Dendritic cell treated with granulocyte-macrophage colony-stimulating factor and Interleukin-4, amounts not matched to agents 40 ng/mL and 50 ng/mL, for 4 days (primary cell): Measurements from ENCODE around the gene GALNT17.

Experiments used
- H3K27ac Mint-ChIP-seq: one replicate; pipeline ENCODE4 v1.8.0; 2022; ENCODE audit warnings: mild to moderate bottlenecking, mixed read lengths
- H3K27me3 Mint-ChIP-seq: one replicate; pipeline ENCODE4 v1.8.0; 2022; ENCODE audit warnings: mild to moderate bottlenecking, mixed read lengths
- H3K36me3 Mint-ChIP-seq: one replicate; pipeline ENCODE4 v1.8.0; 2022; ENCODE audit warnings: low read depth, mixed read lengths
- H3K4me1 Mint-ChIP-seq: one replicate; pipeline ENCODE4 v1.8.0; 2022; ENCODE audit warnings: low read depth, mixed read lengths
- H3K4me3 Mint-ChIP-seq: one replicate; pipeline ENCODE4 v1.8.0; 2022; ENCODE audit warnings: mild to moderate bottlenecking, moderate library complexity, mixed read lengths
- H3K9me3 Mint-ChIP-seq: one replicate; pipeline ENCODE4 v1.8.0; 2022; ENCODE audit warnings: mixed read lengths
- intact Hi-C: fragments of 100-400 bp; cut with micrococcal nuclease; formaldehyde crosslinking; loops from one replicate; pipeline ENCODE4 v1.15.0; 2022

The GALNT17 gene

DNA sequence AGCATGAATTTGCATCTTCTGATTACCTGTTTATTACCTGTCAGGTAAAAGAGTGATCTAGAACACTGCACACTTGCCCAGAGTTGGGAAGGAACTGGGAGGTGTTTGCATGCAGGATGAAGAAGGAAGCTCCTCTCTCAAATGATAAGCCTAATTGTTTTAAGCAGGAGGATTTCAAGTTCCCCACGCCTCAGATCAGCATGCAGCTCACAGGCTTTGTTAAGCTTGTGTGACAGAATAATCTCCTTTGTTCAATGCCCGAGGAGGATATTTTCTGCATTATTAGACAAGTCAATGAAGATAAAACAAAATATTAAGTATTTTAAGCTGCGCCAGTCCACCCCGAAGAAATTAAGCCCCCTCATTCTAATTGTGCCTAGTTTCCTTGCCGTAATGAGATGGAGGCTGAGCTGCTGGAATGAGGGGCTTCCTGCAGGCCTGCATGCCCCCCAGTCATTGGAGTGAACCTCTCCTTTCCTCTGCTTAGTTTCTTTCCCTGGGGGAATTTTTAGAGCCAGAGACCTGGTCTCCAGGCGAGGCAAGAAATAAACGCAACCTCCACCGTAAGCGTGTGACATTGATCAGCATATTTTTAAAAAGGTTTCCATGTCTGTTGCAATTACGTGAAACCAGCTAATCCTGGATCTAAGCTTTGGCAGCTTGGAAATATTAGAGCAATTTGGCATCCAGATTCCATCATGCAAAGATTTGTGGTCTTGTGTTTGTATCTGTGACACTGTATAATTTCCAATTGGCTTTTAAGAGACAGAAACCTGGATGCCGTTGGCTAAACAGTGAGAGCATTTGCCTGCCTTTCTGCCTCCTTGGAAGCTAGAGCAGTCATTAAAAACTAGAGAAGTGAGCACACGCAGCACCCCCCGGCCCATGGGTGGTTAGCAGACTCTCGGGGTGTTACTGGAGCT, 376.0 kb downstream of the GALNT17 start:
- Mint-ChIP-seq H3K27me3 (no peaks in the 10 kb centered on the region), H3K9me3 (peaks cover 11% of the 10 kb centered on the region), H3K27ac (no peak overlapping the region), H3K36me3 (no peaks in the 10 kb centered on the region), H3K4me1 (no peaks in the 10 kb centered on the region), H3K4me3 (no peak overlapping the region)
- intact Hi-C loops = no loop called here

DNA sequence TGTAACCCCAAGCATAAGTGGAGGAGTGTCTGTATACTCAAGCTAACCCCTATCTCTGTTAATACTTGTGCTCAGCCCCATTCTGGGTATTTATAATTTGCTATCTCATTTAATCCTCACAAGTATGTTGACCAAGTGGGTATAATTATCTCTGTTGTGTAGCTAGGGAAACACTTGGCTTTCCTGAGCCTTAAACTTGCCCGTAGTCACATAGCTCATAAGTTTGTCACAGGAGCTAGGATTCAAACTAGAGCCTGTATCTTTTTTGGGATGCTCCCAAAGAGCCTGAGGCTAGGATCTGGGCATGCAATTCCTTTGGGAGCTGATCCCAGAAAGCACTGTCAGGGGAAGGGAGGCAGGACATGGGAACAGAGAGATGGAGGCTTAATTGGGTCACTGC, 377.4 kb downstream of the GALNT17 start:
- Mint-ChIP-seq H3K4me1 (no peaks in the 10 kb centered on the region), H3K4me3 (no peak overlapping the region), H3K27ac (no peak overlapping the region), H3K36me3 (no peaks in the 10 kb centered on the region), H3K27me3 (no peaks in the 10 kb centered on the region), H3K9me3 (peaks cover 22% of the 10 kb centered on the region)
- intact Hi-C loops = no loop called here

DNA sequence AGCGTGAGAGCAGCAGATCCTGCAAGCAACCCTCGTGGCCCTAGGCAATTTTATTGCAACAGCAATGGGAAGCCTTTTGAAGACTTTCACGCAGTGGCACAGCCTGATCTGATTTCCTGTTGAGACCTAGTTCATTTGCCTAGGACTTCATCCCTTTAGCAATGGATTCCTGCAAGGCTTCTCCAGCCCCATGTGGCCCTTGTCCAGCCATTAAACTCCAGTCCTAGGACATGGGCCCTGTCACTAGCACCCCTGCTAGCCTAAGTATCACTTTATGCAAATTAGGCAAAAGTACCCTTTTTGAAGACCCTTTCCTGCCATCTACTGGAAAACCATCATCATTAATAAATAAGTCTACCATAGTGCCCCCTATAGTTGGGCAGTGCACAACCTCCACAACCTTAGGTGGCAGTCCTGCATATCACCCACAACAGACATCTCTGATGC, 379.4 kb downstream of the GALNT17 start:
- no peaks in the 10 kb centered on the region for H3K27me3 Mint-ChIP-seq
- intact Hi-C loops = no loop called here
- no peaks in the 10 kb centered on the region for H3K4me1 Mint-ChIP-seq
- H3K36me3 Mint-ChIP-seq = no peaks in the 10 kb centered on the region
- peaks cover 31% of the 10 kb centered on the region for H3K9me3 Mint-ChIP-seq
- no peak overlapping the region for H3K27ac Mint-ChIP-seq
- H3K4me3 Mint-ChIP-seq = no peak overlapping the region

DNA sequence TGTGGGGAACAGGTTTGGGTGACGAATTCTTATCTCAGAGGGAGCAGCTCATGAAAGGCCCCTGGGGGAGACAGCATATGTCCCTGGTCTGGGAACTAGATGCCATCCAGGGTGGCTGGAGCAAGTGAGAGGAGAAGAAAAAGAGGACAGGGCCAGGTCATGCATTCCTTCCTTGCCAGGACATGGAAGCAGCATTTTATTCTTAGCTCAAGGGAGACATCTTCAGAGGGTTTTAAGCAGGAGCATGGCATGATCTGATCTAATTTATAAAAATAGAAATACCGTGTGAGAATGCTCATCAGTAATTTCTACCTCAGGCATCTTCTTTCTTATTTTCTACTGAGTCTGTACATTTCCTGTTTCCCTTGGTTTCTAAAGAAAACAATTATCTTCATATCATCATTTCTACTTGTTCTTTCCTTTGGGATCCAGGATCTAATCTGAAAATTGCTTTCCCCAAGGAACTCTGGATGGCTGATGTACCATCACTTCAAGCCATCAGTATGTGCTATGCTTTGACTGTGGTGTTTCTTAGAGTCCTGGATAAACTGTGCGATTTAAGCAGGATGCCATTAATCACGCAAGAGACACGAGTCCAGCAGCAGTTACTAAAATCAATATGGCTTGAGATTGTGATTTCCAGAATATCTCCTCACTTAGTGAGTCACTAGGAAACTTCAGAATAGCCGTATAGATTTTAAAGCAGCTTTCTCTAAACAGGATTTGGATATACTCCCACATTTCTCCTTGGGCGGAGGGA, 386.2 kb downstream of the GALNT17 start:
- H3K9me3 Mint-ChIP-seq = peaks cover 89% of the 10 kb centered on the region
- H3K36me3 Mint-ChIP-seq = no peaks in the 10 kb centered on the region
- no peak overlapping the region for H3K4me3 Mint-ChIP-seq
- H3K27me3 Mint-ChIP-seq = no peaks in the 10 kb centered on the region
- no peaks in the 10 kb centered on the region for H3K4me1 Mint-ChIP-seq
- intact Hi-C loops = no loop called here
- no peak overlapping the region for H3K27ac Mint-ChIP-seq

DNA sequence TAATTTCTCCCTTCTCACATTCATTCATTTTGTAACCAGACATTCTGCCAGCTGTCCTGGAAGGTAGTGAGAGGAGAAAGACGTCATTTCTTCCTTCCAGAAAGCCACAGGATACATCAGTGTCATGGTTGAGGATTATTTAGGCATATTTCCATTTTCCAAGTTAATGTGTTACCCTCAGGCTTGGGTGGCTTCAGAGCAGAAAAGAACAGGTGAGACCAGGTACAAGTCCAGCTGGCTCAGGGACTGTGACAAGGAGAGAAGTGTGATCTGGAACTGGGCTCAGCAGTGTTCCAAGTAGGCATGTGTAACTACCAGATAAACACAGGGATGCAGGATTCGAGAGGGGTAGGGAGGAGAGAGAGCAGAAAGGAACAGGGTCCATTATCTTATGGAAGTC, 386.9 kb downstream of the GALNT17 start:
- intact Hi-C loops = no loop called here
- peaks cover 83% of the 10 kb centered on the region for H3K9me3 Mint-ChIP-seq
- no peaks in the 10 kb centered on the region for H3K36me3 Mint-ChIP-seq
- H3K4me1 Mint-ChIP-seq = no peaks in the 10 kb centered on the region
- H3K4me3 Mint-ChIP-seq = no peak overlapping the region
- no peak overlapping the region for H3K27ac Mint-ChIP-seq
- no peaks in the 10 kb centered on the region for H3K27me3 Mint-ChIP-seq

DNA sequence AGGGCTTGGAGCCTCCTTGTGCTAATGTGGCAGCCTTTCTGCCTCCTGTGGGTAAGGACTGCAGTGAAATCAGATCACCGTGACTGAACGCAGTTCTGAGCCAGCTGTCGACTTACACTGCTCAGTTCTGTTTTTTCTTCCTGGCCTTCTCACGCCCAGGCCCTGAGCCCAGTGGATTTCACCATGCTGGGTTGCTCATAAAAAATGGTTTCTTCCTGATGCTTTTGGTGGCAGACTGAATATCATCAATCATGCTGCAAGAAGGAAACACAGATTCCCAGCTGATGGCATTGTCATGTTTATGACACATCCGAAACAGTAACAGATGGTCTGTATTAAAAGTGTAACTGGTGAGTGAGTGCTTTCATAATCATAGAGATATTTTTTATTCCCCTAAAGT, 389.6 kb downstream of the GALNT17 start:
- Mint-ChIP-seq H3K36me3 (no peaks in the 10 kb centered on the region), H3K27me3 (no peaks in the 10 kb centered on the region), H3K4me1 (no peaks in the 10 kb centered on the region), H3K9me3 (peaks cover 65% of the 10 kb centered on the region), H3K4me3 (no peak overlapping the region), H3K27ac (no peak overlapping the region)
- intact Hi-C loops = no loop called here

DNA sequence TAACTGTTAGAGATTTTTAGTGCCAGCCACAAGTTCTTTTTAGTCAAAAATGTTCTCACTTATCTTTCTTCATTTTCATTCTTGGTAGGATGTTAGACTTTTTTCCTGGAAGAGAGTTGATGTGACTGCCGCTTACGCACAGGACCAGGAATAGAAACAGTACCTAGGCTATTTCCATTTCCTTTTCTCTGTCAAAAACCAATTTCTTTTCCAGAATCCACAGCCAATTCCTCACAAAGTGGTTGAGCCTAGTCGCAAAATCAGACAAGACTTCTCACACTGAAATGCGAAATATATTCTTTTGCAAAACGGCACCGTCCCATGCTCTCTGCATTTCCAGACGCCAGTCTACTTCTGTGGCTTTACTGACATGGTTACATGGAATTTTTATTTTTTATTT, 394.2 kb downstream of the GALNT17 start:
- H3K27me3 Mint-ChIP-seq = no peaks in the 10 kb centered on the region
- no peak overlapping the region for H3K27ac Mint-ChIP-seq
- no peaks in the 10 kb centered on the region for H3K4me1 Mint-ChIP-seq
- H3K4me3 Mint-ChIP-seq = no peak overlapping the region
- H3K9me3 Mint-ChIP-seq = peaks cover 29% of the 10 kb centered on the region
- intact Hi-C loops = no loop called here
- no peaks in the 10 kb centered on the region for H3K36me3 Mint-ChIP-seq

DNA sequence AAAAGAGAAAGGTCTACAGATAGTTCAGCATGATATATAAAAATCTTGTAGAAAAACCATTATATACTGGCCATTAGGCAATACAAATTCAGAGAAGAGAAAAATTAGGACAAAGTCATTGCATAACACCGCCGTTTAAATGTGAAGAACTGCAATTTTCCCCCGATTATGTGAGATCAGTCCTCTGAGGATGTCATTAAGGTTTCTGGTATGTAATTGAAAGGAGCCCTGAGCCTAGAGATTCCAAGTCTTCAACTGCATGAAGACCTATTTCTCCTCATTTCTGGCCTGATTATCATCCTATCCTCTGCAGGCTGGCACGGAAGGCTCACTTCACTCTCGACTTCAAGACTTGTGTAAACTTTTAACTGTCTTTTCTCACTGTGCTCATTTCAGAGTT, 395.3 kb downstream of the GALNT17 start:
- intact Hi-C loops = no loop called here
- Mint-ChIP-seq H3K27me3 (no peaks in the 10 kb centered on the region), H3K9me3 (peaks cover 27% of the 10 kb centered on the region), H3K36me3 (no peaks in the 10 kb centered on the region), H3K4me1 (no peaks in the 10 kb centered on the region), H3K4me3 (no peak overlapping the region), H3K27ac (no peak overlapping the region)

DNA sequence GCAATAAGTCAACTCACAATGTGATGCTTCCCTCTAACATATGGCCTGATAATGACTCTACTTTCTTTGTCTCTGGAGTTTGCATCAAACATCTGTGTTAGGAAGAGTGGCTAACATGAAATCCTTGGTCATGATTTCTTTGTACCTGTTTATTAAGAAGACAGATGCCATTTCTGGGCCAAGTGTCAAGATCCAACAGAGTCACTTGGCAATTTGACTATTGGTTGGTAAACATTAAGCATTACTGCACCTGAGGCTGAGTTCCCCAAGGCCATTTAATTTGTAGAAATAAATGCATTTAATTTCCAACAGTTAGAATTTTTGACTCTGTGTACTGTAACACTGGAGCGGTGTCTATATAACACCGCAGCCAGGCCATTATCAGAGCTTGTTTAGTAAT, 403.7 kb downstream of the GALNT17 start:
- Mint-ChIP-seq H3K36me3 (no peaks in the 10 kb centered on the region), H3K9me3 (peaks cover 55% of the 10 kb centered on the region), H3K4me3 (no peak overlapping the region), H3K27me3 (no peaks in the 10 kb centered on the region), H3K27ac (no peak overlapping the region), H3K4me1 (no peaks in the 10 kb centered on the region)
- intact Hi-C loops = no loop called here

DNA sequence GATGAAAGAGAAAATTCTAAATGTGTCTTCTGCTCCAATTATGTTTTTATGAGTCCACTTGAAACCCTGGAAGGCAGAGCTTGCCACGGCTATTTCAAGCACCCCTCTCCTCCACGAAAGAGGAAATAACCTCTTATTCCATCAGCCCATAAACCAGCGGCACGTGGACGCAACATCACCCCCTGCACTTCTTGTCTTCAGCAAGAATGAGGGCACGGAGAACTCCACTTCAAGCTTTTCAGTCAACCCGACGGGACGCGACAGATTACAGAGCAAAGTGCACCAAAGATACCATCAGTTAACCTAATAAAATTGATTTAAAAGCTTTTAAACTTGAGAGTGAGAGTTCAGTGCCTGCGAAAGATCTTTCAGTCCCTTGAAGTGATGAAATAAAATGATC, 406.3 kb downstream of the GALNT17 start:
- H3K27me3 Mint-ChIP-seq = no peaks in the 10 kb centered on the region
- H3K9me3 Mint-ChIP-seq = peaks cover 41% of the 10 kb centered on the region
- H3K4me3 Mint-ChIP-seq = no peak overlapping the region
- intact Hi-C loops = no loop called here
- no peak overlapping the region for H3K27ac Mint-ChIP-seq
- H3K36me3 Mint-ChIP-seq = no peaks in the 10 kb centered on the region
- no peaks in the 10 kb centered on the region for H3K4me1 Mint-ChIP-seq

DNA sequence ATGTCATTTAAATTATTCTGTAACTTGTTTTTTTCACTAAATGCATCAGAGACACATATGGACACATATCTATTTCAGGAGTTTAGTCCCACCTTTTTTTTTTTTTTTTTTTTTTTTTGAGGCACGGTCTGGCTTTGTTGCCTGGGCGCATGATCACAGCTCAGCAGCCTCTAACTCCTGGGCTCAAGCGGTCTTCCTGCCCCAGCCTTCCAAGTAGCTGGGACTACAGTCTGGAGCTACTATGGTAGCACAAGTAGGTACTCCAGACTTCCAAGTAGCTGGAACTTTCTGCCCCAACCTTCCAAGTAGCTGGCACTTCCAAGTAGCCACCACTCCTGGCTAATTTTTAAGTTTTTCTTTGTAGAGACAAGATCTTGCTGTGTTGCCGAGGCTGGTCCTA, 407.7 kb downstream of the GALNT17 start:
- no peaks in the 10 kb centered on the region for H3K4me1 Mint-ChIP-seq
- H3K27me3 Mint-ChIP-seq = no peaks in the 10 kb centered on the region
- peaks cover 28% of the 10 kb centered on the region for H3K9me3 Mint-ChIP-seq
- intact Hi-C loops = no loop called here
- no peaks in the 10 kb centered on the region for H3K36me3 Mint-ChIP-seq
- H3K4me3 Mint-ChIP-seq = no peak overlapping the region
- H3K27ac Mint-ChIP-seq = no peak overlapping the region

DNA sequence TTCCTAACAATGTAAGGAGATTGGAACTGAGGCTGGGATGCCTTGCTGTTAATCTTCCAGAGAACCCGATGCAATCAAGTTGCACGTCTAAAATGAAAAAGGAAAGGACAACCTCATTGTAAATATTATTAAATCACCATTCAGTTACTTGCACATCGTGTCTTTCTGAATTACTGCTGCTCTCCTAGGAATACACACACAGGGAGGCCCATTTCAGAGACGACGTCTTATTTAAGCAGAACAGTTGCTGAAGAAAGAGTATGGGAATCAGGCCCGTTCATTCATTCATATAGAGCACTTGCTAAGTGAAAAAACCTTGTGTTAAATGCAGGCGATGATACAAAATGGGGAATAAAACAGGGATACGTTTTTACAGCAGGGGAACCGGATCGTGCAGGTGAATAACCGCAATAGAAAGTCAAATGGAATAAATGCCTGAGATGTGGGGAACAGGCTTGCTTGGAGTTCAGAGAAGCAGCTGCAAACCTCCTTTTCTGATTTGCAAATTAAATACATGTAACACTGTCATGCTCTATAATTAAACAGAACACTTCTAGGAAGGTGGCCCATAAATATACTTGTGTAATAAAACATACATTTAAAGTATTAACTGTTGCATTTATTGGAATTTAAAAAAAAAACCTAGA, 409.9 kb downstream of the GALNT17 start:
- Mint-ChIP-seq H3K36me3 (no peaks in the 10 kb centered on the region), H3K4me1 (no peaks in the 10 kb centered on the region), H3K27ac (no peak overlapping the region), H3K4me3 (no peak overlapping the region), H3K9me3 (peaks cover 18% of the 10 kb centered on the region), H3K27me3 (no peaks in the 10 kb centered on the region)
- intact Hi-C loops = no loop called here

DNA sequence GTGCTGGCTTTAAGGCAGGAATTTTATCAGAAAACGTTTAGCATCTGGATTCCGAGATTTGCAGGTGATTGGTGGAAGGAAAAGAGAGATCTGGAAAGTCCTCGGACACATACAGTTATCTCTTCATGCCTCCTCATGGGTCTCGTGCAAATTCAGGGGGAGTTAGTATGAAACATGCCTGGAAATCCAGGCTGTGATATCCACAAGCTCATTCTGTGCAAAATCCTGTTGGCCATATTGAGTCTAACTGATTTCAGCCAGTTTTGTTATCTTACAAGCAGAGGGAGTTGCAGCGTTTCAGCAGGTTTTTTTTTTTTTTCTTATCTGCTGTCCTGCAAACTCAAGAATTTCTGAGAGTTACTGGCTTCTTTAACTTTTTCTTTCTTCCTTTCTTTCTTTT, 411.5 kb downstream of the GALNT17 start:
- Mint-ChIP-seq H3K27ac (no peak overlapping the region), H3K36me3 (no peaks in the 10 kb centered on the region), H3K27me3 (no peaks in the 10 kb centered on the region), H3K4me1 (no peaks in the 10 kb centered on the region), H3K9me3 (peaks cover 14% of the 10 kb centered on the region), H3K4me3 (no peak overlapping the region)
- intact Hi-C loops = no loop called here

DNA sequence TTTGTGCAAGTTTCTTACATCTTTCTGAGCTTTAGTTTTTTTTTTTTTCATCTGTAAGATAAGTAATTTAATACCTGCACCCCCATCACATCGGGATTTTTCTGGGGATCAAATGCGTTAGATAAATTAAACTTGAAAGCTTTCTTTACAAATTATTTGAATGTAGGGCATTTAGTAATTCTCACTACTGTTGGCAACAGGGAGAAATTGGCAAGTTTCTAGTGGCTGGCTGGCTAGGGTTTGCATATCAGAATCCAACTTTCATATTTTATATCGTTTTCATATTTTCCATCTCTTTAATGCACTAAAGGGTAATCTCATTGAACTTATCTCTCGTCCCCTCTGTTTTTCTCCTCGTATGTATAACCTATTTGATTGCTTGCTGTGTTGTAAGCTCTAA, 412.9 kb downstream of the GALNT17 start:
- Mint-ChIP-seq H3K27me3 (no peaks in the 10 kb centered on the region), H3K36me3 (no peaks in the 10 kb centered on the region), H3K9me3 (peaks cover 18% of the 10 kb centered on the region), H3K4me1 (no peaks in the 10 kb centered on the region), H3K4me3 (no peak overlapping the region), H3K27ac (no peak overlapping the region)
- intact Hi-C loops = no loop called here
